Fibroblast of upper back skin (primary cell): Measurements from ENCODE around the gene UBE3C.

Source experiments
- DNase-seq: peaks from one replicate; pipeline ENCODE4 v3.0.0-alpha.2; 2013

The UBE3C gene

DNA sequence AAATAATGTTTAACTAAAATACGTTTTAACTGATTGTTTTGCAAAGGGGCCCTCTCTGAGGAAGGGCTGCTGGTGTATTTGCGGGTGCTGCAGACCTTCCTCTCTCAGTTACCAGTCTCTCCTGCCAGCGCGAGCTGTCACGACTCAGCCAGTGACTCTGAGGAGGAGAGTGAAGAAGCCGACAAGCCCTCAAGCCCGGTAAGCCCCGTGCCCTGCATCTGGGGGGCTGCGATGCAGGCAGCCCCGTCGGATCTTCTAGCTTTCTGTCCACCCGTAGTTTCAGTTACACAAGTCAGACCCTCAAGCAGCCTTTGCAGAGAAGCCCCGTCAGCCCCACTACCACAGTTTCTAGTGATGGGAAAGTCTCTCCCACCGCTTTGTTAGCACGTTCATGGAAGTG lies 45.1 kb downstream of the UBE3C start:
- no peak for DNase-seq

DNA sequence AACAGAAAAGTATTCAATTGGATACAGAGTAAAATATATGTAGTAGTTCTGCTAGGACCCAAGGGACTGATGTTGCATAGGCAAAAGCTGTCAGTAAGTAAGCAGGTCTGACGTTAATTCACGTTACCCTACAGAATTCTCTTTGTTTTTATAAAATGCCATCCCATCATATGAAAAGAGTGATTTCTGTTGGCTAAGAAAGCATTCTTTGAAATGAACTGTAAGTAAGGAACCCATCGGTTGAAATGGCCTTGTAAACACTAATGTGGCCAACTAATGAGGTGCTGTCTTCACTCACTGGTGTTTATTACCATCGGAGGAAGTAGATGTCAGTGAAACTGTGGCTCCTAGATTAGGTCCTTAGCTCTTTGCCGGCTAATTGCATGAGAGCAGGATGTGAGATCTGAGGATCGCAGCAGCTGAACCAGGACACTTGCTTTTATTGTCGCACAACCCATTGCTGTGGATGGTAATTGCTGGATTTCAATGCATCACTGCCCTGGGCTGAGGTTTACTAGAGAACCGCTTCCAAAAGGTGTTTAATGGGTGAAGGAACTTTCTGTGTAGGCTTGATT lies 49.5 kb downstream of the UBE3C start:
- no peak for DNase-seq

DNA sequence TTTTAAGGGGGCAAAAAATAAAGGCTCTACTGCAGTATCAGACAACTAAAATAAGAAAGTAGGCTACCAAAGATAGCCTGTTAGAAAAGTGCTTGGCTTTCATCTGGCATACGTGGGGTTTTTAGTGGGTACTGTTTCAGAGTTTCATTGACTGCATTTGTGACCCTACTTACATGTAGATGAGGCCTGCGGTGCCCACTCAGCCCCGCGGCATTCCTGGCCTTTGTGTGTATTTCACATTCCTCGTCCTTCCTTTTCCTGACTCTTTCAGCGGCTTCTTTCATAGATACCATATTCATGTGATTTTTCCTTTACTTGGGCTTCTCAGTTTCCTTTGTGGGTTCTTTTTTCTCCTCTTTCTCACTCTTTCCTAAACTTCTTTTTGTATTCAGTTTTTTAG lies 50.7 kb downstream of the UBE3C start:
- no peak for DNase-seq

DNA sequence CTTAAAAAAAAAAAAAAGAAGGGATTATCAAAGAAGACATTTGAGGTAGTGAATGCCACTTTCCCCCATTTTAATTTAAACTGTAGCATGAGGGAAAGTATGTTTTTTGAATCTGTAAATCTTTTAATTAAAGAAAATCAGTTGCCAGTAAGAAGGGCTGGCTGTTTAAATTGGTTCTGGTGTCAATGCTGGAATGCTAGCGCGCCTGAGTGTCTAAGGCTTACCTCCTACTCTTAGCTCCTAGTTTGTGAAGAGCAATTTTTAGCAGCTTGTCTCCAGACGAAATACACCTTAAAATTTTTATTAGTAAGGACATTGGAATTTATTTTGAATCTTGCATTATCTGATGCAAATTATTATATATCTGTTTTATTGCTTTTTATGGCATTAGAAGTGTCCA lies 54.1 kb downstream of the UBE3C start:
- DNase-seq = no peak

DNA sequence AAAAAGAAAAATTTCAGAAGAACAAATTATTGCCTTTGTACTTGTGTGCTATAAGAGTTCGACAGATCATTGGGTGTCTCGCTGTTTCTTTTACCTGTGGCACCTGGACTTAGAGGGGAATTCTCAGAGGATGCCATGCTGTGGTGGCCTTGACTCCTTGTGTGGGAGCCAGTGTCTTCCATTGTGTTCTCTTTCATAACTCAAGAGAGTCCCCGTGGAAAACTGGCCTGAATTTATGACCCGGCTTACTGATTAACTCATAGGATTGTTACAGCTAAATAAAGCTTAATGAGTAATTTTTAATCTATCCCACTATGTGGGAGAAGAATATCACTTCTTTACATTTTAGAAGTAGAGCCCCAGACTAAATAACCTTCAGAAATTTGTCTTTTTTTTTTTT lies 54.5 kb downstream of the UBE3C start:
- DNase-seq = no peak

DNA sequence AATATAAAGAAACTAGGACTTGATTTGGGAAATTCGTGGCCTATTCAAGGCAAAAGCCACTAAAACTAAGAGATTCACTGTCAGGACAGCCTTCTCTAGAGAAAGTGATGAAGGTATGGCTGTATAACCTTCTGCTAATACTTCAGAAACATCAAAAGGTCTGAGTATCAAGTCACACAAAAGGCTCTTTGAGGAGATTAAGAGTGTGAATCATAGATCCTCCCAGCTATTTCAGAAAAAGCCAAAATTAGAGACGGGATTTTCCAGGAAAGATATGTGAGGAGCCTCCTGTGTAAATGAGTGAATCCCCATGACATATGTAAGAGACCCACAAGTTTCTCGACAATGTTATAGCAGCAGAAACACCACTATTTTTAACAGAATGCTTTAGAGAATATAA lies 56.2 kb downstream of the UBE3C start:
- no peak for DNase-seq

DNA sequence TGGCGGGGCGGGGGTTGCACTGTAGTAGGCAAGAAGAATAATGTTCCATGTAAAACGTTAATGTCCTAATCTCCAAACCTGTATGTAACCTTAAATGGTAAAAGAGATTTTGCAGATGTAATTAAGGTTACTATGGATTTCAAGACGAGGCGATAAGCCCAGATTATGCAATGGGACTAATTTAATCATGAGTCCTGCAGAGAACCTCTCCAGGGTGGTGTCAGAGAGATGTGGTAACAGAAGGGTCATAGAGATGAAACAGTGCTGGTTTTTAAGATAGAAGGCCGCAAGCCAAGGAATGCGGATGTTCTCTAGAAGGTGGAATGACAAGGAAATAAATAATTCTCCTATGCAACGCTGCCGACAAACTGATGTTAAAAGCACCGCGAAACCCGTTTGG lies 57.1 kb downstream of the UBE3C start:
- DNase-seq = no peak

DNA sequence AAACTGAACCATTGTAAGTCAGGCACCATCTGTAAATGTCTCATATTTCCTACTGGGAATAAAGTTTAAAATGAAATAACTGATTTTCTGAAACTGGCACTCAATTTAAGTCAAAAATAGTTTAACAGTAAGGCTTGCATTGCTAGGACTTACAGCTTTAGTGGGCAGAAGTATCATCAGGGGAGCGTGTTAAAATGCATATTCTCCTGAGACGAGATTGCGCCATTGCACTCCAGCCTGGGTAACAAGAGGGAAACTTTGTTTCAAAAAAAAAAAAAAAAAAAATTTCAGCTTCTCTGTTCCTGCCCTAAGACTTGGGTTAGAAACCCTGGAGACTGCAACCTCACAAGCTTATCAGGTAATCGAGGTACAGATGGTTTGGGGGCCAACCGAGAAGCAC lies 65.4 kb downstream of the UBE3C start:
- no peak for DNase-seq

DNA sequence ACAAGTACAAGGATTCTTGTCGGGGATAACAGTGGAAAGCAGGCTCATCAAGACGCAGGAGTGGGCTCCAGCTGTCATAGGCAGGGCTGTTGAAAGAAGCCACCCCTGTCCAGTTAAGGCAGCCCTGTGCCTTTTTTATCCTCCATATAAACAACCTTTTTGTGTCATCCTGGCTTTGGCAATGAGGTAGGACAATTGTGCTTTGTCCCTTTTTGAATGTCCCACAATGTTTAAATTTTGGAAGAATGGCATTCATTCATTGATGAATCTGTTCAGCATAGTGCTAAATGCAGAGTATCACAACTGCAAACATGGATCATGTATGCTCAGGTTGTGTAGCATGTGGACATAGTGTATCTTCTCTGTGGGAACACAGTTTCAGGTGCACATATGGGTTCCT lies 66.7 kb downstream of the UBE3C start:
- DNase-seq = no peak

DNA sequence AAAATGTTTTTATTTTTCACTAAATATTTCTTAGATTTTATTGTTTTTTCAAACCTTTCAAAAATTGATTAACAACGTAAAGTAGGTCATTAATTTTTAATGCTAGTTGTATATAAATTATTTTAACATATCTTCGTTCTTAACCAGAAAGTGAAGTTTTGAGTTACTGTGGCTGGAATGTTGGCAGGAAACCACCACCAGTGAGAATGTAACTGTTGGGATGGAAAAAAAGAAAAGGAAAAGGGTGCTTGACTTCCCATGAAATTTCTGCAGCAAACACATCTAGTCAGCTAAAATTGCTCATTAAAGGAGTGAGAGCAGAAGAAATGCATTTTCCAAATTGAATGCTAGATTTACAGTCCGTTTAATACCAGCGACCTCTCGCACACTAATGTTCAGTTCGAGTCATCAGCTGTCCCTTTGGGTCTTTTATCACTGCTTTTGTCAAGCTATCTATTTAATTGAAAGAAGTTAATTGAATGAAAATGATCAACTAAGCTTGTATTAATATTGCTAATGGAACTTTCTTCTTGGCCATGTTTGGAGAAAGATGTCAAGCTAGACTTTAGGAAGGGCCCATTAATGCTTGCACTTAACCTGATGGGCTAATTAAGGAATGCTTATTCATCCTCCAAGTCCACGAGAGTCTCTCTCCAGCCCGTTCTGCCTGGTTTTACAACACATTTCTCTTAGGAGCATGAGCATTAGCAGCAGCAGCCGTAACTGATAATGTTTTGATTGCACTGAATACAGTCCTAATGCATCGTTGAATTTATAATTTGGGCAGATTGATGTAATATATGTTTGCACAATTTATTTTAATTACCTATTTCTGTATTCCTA lies 70.1 kb downstream of the UBE3C start:
- DNase-seq = no peak

DNA sequence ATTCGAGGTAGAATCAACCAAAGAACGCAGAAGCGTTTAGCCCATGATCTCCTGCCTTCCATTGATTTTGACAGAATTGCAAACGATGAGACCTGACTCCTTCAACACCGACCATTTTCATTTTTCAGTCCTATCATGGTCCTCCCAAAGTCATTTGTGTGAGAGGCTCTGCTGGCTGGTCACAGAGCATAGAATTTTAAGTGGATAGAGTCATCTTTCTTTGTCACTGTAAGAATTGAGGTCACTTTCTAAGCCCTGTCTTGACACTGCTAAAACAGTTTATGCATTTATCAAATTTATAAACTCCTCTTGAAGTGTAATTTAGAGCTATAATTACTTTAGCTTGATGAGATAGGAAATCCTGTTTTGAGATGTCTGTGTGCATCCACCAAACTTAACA lies 72.0 kb downstream of the UBE3C start:
- DNase-seq = no peak

DNA sequence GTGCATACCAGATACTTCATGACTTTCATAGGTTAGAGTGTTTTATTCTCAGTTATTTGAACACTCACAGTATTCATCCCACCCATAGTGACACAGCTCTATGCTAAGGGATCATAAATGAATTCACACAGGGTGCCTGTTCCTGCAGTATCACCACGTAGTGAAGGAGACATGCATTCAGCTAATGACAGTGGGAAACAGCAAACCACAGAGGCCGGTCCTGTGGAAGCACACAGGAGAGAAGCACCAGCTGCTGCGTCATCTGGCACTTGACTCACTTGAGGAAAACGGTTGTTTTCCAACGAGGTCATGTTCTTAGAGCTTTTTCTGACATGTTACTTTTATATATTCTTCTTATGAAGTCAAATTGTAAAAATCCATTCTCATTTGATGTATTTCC lies 73.0 kb downstream of the UBE3C start:
- peak; percentile 65 for DNase-seq

DNA sequence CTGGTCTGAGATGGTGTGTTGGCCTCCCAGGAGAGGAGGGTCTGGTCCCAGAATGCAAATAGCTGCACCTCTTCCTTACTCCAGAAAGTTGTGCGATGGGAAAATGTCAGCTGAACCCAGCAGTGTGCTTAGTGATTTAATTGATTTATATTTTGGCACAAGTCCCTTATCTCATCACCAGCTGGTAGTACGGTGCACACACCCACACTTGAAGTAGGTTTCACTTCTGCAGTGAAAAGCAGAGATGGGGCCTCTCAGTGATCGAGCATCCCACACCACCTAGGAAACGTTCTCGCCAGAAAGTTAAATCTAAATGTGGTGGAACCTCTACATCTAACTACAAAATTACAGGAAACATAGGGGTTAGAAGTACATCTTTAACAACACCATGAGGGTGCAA lies 80.4 kb downstream of the UBE3C start:
- no peak for DNase-seq

DNA sequence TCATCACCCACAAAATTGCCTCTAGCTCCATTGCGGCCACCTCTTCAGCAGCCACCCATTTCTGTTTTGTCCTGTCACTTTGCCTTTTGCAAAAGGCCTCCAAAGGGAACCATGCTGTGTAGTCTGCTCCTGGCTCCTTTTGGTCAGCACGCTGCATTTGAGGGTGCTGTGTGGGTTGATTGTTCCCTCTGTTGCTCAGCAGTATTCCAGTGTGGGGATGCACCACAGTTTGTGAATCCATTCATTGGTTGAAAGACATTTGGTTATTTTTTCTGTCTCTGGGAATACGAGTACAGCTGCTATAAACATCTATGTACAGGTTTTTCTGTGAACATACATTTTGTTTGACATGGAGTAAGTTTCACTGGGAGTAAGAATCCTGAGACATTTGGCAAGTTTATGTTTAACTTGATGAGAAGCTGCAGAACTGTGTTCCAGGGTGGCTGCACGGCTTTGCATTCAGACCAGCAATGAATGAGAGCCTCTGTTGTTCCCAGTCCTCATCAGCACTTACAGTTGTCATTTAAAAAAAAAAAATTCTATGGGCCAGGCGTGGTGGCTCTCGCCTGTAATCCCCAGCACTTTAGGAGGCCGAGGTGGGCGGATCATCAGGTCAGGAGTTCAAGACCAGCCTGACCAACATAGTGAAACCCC lies 82.3 kb downstream of the UBE3C start:
- DNase-seq = no peak

DNA sequence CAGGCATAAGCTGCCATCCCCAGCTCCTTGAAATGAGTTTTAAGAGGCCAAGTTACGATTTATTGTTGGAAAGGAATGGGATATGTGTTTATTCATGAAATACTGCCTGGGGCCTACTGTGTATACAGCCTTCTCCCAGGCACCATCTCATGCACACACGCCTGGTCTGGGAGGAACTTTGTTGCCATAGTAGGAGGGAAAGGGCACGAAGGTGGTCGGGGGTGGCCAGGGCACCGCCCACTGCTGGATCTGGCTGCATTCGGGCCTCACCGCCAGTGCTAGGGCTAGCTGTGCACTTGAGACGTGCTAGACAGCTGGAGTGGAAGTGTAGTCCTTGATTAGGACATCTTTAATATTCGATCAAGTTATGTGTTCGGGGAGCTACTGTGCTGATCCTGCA lies 84.0 kb downstream of the UBE3C start:
- no peak for DNase-seq

DNA sequence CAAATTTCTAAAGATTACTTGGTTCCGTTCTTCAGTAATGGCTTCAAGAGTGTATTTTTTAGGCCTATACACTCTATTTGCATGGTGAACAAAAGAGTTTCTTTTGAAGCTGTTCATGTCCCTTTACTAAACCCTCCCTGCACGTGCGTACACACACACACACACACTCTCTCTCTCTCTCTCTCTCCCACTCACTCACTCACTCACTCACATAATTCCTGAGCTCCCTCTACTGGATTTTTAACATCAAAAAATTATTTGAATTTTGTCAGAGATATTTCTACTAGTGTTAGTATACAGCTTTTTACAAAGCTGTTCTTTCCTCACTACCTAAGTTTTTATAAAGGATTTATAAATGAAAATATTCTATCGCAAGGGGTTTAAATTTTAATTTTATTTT lies 85.9 kb downstream of the UBE3C start:
- DNase-seq = peak; percentile 24

DNA sequence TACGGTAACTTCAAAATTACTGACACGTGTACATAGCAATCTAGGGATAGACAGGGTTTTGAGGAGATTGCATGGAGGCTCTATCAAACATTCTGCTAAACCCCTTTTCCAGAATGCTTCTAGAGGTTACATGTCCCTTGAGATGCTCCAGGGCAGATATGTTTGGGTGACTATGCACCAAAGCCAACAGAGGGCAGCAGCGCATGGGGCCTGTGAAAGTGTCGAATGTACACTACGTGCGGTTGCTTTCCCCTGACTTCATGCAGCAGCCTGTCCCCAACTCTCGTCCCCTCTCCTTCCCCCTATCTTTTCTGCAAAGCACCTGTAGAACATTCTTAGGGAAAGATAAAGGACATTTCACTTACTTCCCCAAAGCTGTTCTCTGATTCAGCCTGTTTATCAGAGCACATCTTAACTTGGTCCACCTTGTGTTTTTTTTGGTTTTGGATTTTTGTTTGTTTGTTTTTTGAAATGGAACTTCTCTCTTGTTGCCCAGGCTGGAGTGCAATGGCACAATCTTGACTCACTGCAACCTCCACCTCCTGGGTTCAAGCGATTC lies 90.2 kb downstream of the UBE3C start:
- DNase-seq = peak; percentile 36

DNA sequence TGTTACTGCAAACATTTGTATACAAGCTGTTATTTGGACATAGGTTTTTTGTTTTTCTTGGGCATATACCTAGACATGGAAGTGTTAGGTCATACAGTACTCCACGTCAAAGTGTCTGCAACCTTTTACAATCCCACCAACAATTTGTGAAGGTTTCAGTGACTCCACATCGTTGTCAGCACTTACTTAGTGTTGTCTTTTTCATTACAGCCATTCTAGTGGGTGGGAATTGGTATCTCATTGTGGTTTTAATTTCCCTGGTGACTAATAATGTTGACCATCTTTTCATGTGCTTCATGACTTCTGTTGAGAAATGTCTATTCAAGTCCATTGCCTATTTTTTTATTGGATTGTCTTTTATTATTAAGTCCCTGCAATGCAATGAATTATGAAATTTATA lies 95.0 kb downstream of the UBE3C start:
- peak; percentile 43 for DNase-seq

DNA sequence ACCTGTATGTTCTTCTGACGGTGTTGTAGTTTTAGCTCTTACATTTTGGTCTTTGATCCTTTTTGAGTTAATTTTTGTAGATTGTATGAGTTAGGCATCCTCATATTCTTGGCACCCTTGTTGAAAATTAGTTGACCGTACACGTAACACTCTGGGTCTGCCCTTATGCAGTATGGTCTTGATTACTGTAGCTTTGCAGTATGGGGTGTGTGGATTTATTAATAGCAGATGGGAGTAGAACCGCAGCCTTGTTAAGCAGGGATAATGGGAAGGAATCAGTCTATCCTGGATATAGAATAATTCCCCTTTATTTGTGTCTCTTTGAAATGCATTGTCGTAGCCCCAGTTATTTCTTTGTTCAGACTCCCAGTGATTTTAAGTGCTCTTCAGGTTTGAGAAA lies 95.5 kb downstream of the UBE3C start:
- peak; percentile 88 for DNase-seq

DNA sequence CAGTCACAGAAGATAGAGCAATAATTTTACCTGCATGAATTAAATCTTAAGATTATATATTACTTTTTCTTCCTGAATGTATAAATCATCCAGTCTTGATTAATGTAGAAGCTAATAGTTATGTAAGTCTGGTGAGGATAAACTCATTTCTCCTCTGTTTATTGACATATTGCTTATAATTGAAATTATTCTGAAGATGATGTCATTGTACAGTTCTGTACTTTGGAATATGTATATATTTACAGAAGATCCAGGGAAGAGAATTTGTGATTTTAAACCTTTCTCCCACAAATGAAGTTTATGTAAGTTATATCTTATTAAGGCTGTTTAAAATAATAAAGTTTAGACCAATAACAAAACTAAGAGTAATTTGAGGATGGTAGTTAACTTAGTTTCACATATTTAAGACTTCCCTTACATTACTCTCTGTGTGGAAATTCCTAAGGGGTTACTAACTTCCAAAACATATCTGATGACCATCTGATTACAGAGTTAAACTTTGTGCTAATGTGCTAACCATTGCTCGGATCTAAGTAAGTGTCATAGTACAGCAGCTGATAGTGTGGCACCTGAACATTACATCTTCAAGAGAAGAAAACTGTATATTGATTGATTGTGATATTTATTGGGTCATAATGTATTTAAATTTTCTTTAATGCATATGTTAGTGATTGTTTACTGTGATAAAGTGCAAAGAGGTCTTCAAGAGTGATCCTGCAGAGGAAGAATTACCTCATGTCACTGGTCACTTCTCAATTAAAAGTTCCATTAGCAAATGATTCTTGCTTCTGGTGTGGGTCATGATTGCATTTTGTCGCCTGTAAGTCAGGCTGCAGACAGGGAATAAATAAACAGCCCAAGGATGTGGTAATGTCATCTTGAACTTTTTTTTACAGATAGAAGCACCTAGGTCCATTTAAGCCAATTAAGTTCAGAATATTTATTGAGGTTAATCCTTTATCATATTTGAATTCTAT lies 96.9 kb downstream of the UBE3C start:
- DNase-seq = peak; percentile 65

DNA sequence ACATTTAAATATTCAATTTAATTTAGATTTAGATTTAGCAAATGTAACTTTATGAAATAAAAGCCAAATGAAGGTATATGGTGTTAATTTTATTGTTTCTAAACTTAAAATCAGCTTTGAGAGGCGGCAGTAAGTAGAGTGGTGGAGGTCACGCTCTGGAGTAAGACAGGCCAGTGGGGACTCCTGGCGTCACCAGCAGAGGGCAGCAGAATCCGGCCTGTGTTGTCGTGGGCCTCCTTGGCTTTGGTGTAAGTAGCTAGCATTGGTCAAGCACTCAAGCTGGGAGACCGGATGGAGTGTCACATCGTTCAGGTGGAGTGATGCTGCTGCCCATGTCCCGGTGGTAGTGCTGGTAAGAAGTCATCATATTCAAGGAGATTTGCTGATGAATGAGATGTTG lies 99.4 kb downstream of the UBE3C start:
- no peak for DNase-seq

DNA sequence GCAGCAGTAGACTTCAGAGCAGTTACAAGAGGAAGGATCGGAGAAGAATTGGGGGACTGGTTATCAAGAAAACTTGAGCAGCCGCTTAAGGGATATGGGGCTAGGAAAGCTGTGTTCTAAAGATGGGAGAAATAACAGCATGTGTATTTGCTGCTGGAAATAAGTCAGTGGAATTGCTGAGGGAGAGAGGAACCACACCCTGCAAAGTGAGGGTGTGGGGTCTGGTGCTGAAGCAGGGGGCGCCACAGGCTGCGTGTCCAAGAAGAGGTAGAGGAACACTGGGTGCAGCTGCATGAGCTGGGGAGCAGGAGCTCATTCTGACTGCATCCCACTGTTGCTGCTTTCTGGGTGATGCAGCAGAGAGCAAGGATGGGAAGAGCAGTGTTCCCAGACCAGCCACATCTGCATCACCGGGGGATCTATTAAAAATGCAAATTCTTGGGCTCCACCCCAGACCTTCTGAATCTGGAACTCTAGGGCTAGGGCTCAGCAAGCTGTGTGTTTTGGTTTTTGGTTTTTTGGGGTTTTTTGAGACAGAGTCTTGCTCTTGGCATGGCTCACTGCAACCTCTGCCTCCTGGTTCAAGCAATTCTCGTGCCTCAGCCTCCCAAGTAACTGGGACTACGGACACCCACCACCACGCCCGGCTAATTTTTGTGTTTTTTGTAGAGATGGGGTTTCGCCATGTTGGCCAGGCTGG lies 101.0 kb downstream of the UBE3C start:
- DNase-seq = no peak
